ENCODE results near the gene SHB.
A peak's percentile ranks its signal among the peaks of the same experiment; 100 is the strongest.
"Not testable (repeated sequence)": the region's sequence is repeated elsewhere in the genome, so short reads cannot be mapped to it uniquely, and the experiment has no call there.

Gene SHB

DNA sequence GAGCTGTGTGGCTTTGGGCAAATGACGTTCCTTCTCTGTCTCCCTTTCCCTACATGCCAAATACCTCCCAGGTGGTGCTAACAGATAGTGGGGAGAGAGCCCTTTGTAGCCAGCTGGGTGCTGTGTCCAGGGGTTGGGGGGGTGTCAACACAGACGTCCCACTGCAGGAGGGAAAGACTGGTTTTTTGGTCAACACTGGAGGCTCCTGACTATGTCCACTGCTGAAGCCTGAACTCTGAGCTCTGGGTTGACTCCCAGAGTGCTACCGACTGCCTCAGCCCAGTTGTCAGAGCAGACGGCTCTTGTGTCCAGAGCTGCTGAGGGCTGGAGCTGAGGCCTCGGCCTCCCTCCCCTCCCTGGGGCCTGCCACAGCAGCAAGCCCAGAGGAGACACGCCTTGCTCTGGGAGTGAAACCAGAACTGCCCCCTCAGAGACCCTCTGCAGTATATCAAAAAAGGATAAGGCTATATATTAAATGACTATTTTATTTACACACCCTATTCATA, 150.3 kb downstream of the SHB start:
- no peak for DNase-seq (ENCODE audit: low spot score)

GRCh38 chr9:37917801-37918664, 151.0 kb downstream of the SHB start:
- no peak for DNase-seq (ENCODE audit: low spot score)

- no peak for DNase-seq (ENCODE audit: low spot score)
Measured at GRCh38 chr9:37917313-37917731, 151.7 kb downstream of the SHB start.

DNA sequence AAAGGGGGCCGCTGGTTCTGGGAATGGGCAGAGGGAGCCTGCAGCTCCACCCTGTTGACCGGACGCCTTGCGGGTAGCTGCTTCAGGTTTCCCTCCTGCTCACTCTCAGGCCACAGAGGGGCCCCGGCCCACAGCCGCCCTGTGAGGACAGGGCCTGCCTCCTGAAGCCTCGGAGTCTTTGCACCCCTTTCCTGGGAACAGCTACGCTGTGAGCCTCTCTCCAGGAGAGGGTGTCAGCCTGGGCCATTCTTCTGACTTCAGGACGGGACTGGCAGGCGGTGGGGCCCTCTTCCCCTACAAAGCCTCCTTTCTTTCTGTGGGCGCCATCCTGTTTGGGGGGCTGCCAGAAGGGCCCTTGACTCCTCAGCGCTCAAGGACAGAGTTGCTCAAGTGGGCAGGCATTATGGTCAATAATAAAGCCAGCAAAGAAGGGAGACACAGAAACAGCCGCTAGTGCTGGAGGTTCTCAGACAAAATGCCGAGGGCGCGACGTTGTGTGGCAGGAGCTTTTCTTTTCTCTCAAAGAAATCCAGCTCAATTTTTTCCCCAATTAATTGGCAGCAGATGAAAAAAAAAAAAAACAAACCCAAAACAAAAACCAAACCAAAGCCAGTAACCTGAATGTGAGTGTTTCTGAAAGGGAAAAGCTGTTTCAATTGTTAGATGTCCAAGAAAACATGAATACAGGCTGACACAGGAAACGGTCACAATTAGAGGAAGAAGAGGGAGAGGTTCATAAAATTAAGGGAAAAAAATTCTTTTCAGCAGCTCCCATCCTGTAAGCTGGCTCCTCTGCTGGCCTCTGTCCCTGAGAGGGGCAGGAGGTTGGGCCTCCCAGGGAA, 152.3 kb downstream of the SHB start:
- DNase-seq (ENCODE audit: low spot score): no peak

DNA sequence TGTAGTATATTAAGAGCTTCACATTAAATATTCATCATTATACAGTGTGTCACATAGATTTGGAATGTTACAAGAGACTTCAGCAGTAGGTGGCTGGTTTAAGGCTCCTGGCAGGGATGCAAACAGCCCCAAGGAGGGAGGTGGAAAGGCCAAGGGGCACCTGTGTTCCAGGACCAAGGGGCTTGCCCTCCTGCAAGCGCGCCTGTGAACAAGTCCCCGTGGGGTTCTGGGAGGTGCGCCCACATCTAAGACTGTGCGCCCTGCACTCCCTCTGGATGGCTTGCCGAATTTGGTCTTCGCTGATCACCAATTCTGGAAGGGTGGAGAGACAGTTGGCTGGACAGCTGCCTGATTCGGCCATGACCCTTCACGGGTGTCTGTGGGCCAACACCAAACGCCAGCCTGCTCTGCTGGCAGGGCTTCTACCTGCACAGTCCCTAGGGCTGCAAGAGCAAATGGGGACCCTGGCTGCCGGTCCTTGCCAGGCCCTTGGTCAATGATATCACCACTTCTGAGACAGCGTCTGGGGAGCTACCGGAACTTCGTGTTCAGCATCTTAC, 153.0 kb downstream of the SHB start:
- DNase-seq (ENCODE audit: low spot score): no peak

DNA sequence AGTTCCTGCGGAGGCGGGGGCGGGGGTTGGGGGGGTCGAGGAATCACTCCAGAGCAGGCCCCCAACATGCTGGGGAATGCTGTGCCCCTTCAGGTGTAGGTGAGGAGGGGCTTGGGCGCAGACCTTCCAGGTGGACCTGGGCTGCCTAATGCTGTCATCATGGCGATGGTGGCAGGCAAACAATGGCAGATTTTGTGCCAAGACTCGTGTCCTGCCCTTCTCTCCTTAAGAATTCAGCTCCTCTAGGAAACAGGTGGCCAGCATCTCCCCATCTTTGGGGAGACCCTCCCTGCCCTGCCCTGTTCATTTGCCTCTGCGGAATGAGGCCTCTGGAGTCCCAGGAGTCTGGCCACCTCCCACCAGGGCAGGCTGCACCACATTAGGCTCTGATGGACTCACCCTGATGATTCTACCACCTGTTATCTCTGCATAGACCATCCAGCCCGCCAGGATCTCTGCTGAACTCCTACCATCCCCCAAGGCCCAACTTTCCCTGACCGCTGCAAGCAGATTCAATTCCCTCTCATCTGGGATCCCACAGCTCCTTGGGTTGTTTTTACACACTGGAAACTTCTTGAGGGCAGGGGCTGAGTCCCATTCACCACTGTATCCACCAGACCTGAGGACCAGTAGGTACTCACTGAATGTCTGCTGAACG, 154.2 kb downstream of the SHB start:
- no peak for DNase-seq (ENCODE audit: low spot score)

DNA sequence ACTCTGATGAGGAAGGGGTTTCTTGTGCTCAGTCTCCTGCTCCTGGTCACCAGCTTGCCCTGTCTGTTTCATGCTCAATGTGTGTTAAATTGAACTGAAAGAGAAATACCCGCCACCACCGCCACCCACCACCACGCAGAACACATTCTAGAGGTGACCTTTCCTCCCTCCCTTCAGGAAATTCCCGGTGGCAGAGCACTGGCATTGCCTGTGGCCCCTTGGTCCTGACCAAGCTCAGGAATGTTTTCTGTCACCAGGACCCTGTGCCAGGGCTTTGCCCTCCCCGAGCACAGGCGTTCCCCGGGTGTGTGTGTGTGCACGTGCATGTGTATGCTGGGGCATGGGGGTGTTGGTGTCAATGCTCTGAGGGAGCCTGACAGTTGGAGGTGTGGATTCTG, 154.9 kb downstream of the SHB start:
- DNase-seq (ENCODE audit: low spot score): no peak

DNA sequence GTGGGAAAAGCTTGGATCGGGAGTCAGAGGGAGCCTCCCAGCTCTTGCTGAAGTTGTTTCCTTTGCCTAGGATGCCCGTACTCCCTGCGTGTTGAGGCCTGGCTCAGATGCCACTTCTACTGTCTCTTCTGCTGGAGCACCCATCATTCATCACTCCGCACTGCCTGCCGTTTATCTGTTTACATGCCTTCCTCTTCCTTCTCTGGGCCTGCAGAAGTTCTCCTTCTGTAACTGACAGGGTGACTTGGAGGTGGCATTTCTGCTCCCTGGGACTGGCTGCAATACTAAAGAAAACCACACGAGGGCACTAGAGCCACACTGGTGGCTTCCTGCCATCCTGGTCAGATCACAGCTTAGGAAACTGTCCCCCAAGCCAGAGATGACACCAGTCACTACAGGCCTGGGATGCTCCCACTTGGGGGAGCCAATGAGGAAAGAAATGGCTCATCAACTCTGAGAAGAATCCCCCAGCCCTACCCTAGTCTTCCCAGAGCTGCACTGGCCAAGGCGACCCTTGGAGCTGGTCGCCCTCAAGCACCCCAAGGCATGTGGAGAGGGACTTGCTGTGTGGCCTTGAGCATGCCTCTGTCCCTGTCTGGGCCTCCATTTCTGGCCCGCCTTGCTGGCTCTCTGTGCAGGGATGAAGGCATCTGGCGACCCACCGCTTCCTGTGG, 155.4 kb downstream of the SHB start:
- peak; percentile 89 for DNase-seq (ENCODE audit: low spot score)

GRCh38 chr9:37911271-37911681, 157.8 kb downstream of the SHB start:
- no peak for DNase-seq (ENCODE audit: low spot score)

GRCh38 chr9:37910271-37910670, 158.8 kb downstream of the SHB start:
- DNase-seq (ENCODE audit: low spot score): no peak

GRCh38 chr9:37909836-37910235, 159.2 kb downstream of the SHB start:
- not testable (repeated sequence) for DNase-seq (ENCODE audit: low spot score)

DNA sequence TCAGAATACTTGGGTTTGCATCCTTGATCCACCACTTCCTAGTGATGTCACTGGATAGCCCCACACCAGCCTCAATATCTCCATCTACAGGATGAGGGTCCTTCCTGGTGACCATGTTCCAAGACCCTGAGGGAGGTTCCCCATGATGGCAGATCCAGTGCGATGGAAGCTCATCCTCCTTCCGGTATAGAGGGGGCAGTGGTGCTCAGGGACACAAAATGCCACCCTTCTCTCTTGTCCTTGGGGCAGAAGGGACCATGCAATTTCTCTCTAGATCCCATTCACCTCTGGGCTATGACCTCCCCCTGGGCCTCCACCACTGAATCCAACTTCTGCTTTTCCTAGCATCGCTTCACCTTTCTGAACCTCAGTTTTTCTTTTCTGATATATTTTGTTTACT, 159.7 kb downstream of the SHB start:
- DNase-seq (ENCODE audit: low spot score): no peak

DNA sequence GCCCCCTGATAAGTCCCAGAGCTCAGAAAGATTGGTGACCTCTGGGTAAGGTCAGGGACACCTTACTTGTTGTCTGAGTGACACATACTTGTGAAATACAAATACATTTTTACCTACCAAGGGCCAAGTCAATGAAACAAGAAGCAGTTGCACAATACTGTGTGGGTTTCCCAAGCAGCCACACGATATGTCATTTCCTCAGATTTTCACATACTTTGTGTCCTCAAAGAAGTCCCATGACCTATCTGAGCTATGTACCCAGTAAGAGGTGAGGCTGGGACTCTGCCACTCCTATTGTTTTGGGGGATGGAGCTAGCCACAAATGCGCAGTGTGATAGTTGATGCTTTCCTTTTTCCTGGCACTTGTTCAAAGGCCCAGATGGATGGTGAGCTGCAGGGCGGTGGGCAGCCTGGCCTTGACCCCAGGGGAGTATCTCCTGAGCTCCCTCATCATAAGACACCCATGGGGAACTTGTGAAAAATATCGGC, 160.3 kb downstream of the SHB start:
- DNase-seq (ENCODE audit: low spot score): no peak

- DNase-seq (ENCODE audit: low spot score): no peak
Measured at GRCh38 chr9:37908283-37908682, 160.7 kb downstream of the SHB start.

DNA sequence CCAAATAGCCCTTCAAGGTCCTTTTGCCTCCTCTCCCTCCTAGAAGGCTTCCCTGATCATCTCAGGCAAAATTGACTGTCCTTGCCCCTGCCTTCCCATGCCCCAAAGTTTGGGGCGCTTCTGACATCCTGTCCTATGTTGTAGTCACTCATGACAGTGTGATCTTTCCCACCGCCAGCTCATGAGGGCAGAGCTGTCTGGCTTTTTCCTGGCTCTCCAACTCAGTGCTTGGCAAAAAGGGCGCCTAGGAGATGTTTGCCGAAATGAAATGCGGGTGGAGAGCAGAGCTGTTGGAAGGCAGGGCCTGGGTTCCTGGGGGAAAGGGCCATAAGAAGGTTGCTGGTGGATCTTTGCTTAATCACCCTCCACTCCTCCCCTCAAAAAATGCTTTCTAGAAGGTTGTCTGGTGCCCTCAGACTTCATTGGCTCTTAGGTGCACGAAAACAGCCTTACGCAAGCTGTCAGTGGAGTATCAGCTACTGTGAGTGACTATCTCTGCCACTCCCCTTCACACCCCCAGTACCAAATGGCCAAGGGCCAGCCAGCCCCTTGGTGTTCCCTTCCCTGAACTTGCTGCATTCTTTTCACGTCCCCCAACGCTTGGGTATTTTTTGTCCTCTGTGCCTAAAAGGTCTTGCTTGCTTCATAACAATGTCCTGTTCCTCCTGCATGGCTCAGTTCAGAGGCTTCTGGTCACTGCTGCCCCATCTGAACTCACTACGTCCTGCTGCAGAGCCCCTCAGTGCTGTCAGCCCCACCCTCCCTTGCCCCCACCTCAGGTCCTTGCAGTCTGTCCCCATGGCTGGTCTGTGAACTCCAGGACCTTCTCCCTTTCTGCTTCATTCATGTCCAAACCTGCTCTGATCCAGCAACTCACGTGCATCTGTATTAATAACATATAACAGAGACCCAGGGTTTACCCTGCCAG, 162.5 kb downstream of the SHB start:
- no peak for DNase-seq (ENCODE audit: low spot score)

DNA sequence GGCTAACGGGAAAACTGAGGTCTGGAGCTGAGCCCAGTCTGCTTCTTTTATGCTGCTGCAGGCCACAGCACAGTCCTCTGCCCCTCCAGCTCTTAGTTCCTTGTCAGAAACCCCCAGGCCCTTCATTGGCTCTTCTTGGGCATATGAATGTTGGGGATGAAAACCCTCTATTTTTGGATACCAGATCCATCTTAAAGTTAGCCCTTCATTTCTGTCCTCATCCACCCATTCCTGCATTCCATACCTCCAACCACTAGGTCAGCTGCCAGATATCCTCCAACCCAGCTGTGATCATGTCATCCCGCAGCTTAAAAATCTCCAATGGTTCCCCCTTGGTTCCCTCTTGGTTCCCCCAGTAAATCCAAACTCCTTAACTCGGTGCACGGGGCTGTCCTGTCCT, 163.3 kb downstream of the SHB start:
- no peak for DNase-seq (ENCODE audit: low spot score)

DNA sequence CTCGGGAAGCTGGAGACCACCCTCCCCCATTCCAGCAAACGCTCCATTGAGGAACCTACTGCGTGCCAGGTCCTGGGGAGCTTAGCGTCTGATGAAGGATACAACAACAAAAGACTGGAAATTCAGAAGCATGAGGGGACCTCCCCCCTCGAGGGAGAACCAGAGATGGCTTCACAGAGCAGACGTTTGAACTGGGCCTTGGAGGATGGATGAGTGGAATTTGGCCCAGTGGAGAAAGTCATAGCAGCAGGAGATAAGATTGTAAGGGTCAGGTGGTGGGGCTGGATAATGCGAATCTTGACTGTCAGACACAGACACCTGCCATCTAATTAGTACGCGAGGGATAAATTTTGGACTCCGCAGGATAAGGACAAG, 163.9 kb downstream of the SHB start:
- no peak for DNase-seq (ENCODE audit: low spot score)

GRCh38 chr9:37904445-37905130, 164.4 kb downstream of the SHB start:
- peak; percentile 34 for DNase-seq (ENCODE audit: low spot score)

GRCh38 chr9:37903647-37904444, 165.2 kb downstream of the SHB start, which contains the start of gene SLC25A51:
SLC25A51 (minus strand) TSS chr9:37904127; CDS start chr9:37888550, 15,577 bp downstream.
- DNase-seq (ENCODE audit: low spot score): peak; percentile 98

Measured in iPS-NIHi11 (cell line).